ENCODE results near the gene UGT1A7. TPM values are rescaled to one million over a fixed set of nuclear protein-coding genes. Genes with fewer than 3 reads are reported as not detected.
"Not testable (repeated sequence)": the region's sequence is repeated elsewhere in the genome, so short reads cannot be mapped to it uniquely, and the experiment has no call there.

The UGT1A7 gene
- total RNA-seq, 1 experiment from 2014 or later, result not detected

- no peak for DNase-seq (ENCODE audit: low read depth)
These were observed 1.2 kb upstream of the UGT1A7 start for GRCh38 chr2:233680361-233681045.

DNA sequence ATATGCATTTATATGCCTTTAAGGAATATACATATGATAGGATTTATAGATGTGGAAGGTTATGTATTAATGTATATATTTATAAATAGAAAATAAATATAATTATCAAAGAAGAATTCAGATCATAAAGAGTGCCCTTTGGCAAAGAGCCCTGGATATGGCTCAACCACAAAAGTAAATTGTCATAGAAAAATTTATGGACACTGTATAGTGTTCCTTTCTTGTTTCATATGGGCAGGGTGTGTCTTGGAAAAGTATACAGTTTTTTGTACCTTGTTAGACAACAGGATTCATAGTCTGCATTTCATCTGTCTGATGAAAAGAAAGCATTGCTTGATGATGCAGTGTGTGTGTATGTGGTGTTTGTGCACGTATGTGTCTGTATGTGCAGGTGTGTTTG, 2.9 kb downstream of the UGT1A7 start:
- no peak for DNase-seq (ENCODE audit: low read depth)

- no peak for DNase-seq (ENCODE audit: low read depth)
These were observed 5.2 kb downstream of the UGT1A7 start for GRCh38 chr2:233686928-233687327.

- no peak for DNase-seq (ENCODE audit: low read depth)
These were observed 6.6 kb downstream of the UGT1A7 start for GRCh38 chr2:233688341-233688740.

DNA sequence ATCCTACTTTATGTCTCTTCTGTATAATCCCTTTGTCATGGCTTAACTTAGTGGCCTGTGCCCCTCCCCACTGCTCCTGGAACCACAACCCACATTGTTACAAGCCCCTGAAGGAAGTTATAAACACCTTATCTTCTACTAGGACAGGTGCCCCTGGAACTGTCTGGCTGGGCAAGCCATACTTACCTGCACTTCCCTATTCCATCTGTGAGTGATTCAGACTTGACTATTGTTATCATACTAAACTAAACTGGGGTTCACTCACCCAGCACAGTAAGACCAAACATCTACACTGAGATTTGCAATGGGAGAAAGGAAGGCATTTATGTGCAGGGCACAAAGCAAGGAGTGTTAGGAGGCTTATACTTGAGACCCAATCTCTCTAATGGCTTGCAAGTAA, 7.3 kb downstream of the UGT1A7 start:
- no peak for DNase-seq (ENCODE audit: low read depth)

- DNase-seq (ENCODE audit: low read depth), result no peak
These were observed 7.8 kb downstream of the UGT1A7 start for GRCh38 chr2:233689501-233689900.

DNA sequence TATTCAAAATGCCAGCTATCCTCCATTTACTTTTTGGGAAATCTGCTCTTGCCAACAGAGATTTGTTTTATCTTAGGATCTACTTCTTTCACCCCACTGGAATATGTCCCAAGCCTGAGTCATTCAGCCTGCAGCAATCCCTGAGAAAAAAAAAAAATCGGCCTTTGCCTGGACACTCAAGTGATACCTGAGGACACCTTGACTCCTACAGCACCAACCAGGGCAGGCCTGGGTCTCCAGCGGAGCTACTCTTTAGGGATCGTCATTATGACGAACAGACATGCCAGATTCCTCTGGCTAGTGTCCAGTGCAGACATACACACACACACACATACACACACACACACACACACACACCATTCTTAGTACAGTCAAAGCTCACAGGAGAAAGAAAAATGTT, 8.7 kb downstream of the UGT1A7 start:
- no peak for DNase-seq (ENCODE audit: low read depth)

DNA sequence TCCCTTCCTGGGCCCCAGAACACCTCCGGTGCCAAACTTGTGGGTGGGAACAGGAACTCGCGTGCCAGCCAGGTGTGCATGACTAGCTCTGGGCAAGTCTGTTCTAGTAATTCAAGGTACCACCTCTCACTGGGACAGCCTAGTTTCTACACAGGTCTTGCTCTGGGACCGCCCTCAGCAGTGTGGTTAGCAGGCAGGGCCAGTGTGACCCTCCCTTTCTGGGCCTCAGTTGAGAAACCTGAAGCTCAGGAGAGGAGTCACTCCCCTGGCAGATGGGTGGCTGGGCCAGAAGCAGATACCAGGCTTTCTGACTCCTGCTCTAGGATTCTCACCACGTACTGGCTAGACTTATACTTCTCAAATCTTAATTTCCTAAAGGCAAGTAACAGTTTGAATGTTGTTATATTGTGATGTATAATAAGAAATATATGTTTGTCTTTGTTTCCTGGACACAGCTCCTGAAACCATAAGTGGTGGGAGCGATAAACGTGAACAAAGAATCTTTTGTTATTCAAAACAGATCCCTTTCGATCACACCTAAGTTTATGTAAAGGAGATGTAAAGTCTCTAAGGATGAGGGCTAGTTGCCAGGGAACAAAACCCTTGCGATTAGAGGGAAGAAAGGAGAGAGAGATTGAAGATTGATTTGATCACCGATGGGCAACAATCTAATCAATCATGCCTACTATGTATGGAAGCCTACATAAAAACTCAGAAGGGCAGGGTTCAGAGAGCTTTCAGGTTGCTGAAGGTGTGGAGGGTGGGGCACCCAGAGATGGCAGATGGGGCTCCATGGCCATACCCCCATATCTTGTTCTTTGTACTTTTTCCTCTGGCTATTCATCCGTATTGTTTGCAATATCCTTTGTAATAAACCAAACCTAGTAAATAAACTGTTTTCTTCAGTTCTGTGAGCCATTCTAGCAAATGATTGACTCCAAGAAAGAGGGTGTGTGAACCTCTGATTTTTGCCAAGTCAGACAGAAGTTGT, 10.0 kb downstream of the UGT1A7 start:
- no peak for DNase-seq (ENCODE audit: low read depth)

DNA sequence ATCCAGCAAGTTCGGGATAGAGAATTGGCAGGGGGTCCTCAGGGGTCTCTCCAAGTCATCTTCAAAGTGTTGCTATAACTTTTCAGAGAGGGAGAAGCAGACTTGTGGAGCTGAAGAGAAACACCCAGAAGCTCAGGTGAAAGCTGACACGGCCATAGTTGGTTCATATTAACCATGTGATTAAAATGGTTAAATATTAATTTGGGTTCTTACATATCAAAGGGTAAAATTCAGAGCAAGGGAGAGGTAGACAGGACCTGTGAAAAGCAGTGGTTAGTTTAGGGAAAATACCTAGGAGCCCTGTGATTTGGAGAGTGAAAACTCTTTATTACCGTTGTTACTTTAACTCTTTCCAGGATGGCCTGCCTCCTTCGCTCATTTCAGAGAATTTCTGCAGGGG, 10.9 kb downstream of the UGT1A7 start, which contains the start of gene UGT1A6:
Gene UGT1A6, plus strand, starts transcription at position 243 of the 400 bp plus-strand sequence. Its CDS starts 115 bp downstream, at position 358.
- no peak for DNase-seq (ENCODE audit: low read depth)

DNA sequence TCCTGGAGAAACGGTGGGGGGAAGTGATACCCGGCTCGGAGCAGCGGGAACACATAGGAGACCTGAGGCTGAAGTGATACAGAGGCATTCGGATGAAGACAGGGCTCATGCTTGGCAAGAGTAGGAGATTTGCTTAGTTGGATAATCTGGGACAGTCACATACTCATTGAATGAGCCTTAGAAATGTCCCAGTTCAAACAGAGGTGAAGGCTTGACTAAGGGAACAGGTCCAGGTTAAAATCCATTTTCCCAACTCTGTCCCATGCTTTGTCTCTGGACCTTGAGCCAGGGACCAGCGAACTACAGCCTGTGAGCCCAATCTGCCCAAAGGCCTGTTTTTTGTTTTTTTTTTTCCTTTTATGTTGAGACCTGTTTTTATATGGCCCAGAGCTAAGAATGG, 12.3 kb downstream of the UGT1A7 start:
- DNase-seq (ENCODE audit: low read depth), result no peak

GRCh38 chr2:233698740-233699139, 17.0 kb downstream of the UGT1A7 start:
- DNase-seq (ENCODE audit: low read depth), result no peak

GRCh38 chr2:233699424-233700027, 17.8 kb downstream of the UGT1A7 start:
- DNase-seq (ENCODE audit: low read depth), result no peak

DNA sequence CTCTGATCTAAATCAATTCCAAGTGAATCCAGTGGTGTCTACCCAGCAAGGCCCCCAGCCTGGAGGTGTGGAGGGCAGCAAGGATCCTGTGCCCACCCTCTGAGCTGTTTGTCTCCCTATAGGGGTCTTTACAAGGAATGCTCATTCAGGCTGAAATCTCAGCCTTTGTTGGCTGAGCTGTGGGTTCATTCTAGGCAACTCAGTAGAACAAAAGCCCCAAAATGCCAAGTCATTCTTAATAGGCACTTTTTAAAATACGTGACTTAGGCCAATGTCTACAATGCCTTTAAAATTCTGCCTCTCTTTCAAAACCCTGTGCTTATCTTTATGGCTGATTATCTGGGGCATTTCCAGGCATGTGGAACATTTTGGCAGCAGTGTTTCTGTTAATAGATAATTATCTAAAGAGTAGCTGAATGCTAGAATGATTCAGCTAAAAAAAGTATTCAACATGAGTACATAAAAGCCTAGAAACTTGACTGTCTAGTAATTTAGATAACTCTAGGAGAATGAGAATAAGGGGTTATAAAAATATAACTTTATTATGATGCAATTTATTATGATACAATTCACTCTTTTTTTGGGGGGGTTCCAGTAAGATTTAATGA, 18.4 kb downstream of the UGT1A7 start:
- DNase-seq (ENCODE audit: low read depth), result no peak

GRCh38 chr2:233700842-233701241, 19.1 kb downstream of the UGT1A7 start:
- DNase-seq (ENCODE audit: low read depth), result not testable (repeated sequence)

GRCh38 chr2:233702238-233702637, 20.5 kb downstream of the UGT1A7 start:
- DNase-seq (ENCODE audit: low read depth), result no peak

- DNase-seq (ENCODE audit: low read depth), result no peak
These were observed 24.3 kb downstream of the UGT1A7 start for GRCh38 chr2:233705911-233706506.

- DNase-seq (ENCODE audit: low read depth), result no peak
These were observed 25.0 kb downstream of the UGT1A7 start for GRCh38 chr2:233706720-233707119.

DNA sequence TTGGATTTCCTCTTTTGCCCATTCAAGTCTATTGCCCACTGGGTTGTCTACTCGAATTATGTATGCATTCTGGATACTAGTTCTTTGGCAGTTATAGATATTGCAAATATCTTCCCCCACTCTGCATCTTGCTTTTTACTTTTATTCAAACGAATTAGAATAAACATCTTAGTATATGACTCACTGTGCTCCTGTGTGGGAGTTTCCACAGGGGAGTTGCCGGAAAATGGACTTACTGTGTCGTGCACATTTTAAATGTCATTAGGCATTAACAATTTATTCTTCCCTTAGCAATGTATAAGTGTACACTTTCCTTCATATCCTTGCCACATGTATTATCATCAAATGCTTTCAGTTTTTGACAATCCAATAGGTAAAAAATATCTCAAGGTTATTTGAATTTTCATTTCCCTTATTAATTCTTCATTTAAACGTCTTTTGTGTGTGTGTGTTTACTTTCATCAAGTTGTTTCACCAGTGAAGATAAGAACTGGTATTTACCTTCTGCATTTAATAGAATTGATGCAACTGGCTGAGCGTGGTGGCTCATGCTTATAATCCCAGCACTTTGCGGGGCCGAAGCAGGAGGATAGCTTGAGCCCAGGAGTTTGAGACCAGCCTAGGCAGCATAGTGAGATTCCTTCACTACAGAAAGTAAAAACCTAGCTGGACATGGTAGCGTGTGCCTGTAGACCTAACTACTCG, 26.4 kb downstream of the UGT1A7 start:
- DNase-seq (ENCODE audit: low read depth), result no peak

DNA sequence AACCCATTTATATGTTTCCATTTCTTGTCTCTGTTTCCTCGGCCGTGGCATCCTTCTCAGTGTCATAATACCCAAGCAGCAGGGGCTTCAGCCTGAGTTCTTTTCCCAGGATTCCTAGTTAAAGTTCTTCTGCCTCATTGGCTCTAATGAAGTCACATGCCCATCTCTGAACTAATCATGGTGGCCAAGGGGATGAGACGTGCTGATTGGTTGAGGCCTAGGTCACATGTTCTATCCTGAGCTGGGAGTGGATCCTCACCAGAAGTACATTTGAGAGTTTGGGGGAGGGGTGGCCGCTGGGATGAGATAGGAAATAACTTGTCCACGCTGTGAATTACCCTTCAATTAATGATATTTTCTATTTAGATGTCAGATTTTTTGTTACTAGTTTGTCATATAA, 27.2 kb downstream of the UGT1A7 start:
- DNase-seq (ENCODE audit: low read depth), result peak; percentile 28

- DNase-seq (ENCODE audit: low read depth), result peak; percentile 45
These were observed 29.8 kb downstream of the UGT1A7 start for GRCh38 chr2:233711312-233712008.

All from HT1080 (cell line).